Cardiac muscle cell (in vitro differentiated cells and primary cell): Measurements from ENCODE around the gene LENG8. TPM values are rescaled to one million over a fixed set of nuclear protein-coding genes. Genes with fewer than 3 reads are reported as not detected.
A peak's percentile ranks its signal among the peaks of the same experiment; 100 is the strongest.

ENCODE experiments used
- DNase-seq, 2 donors: peaks; one replicate each; pipeline versions ENCODE4 v3.0.0 to v3.0.0-alpha.2; 2010 to 2017; ENCODE audit warnings: low read depth in 1 of 2, low spot score in 1 of 2
- H3K27ac ChIP-seq: fragments of 200-600 bp; sonication (generic); 2 replicates; pipeline ENCODE4 v1.5.1; 2016
- H3K27me3 ChIP-seq: fragments of 200-600 bp; sonication (generic); 2 replicates; pipeline ENCODE4 v1.6.0; 2016; ENCODE audit warnings: control low read depth
- H3K36me3 ChIP-seq: fragments of 200-600 bp; sonication (generic); 2 replicates; pipeline ENCODE4 v1.5.1; 2016; ENCODE audit warnings: control low read depth
- H3K4me1 ChIP-seq: fragments of 200-600 bp; sonication (generic); 2 replicates; pipeline ENCODE4 v1.8.1; 2017; ENCODE audit warnings: low read depth, mild to moderate bottlenecking, mixed run types
- H3K4me3 ChIP-seq: fragments of 200-600 bp; sonication (generic); 2 replicates; pipeline ENCODE4 v1.5.1; 2016; ENCODE audit warnings: mild to moderate bottlenecking
- H3K9me3 ChIP-seq: fragments of 200-600 bp; sonication (generic); 2 replicates; pipeline ENCODE4 v1.5.1; 2017; ENCODE audit warnings: low read depth, mild to moderate bottlenecking, control low read depth
- CTCF ChIP-seq: IDR thresholded peaks from 2 replicates; pipeline ENCODE4 v1.5.1; 2012; ENCODE audit warnings: low read depth, mild to moderate bottlenecking, low read length
- polyA plus RNA-seq: library from polyadenylated mRNA; unstranded; fragments of >200 nt; fragmentation: Nextera tagmentation; extraction: Ambion mirVana; gene quantifications from 2 replicates; pipeline ENCODE4 v1.2.1, GENCODE V29; 2016
- total RNA-seq: library from RNA; depleted of rRNA; stranded (reverse); fragments of >200 nt; gene quantifications from 2 replicates; pipeline ENCODE4 v1.2.3, GENCODE V29; 2016

LENG8 gene
- total and polyA plus RNA-seq, 2 experiments from 2014 or later, result 78.4 to 171 TPM

GRCh38 chr19:54429176-54429495 lies 19.9 kb upstream of the LENG8 start:
- H3K27me3 ChIP-seq, result peaks cover 9% of the 10 kb centered on the region
- no peaks in the 10 kb centered on the region for H3K4me1 ChIP-seq
- TF ChIP-seq CTCF, result no peak
- no peak for DNase-seq
- no peaks in the 10 kb centered on the region for H3K36me3 ChIP-seq
- no peaks in the 10 kb centered on the region for H3K9me3 ChIP-seq
- H3K4me3 ChIP-seq, result no peak overlapping the region
- H3K27ac ChIP-seq, result no peak overlapping the region

- Histone ChIP-seq H3K9me3 (no peaks in the 10 kb centered on the region), H3K4me1 (no peaks in the 10 kb centered on the region), H3K4me3 (no peak overlapping the region), H3K27me3 (peaks cover 5% of the 10 kb centered on the region), H3K36me3 (no peaks in the 10 kb centered on the region), H3K27ac (no peak overlapping the region)
- DNase-seq, result no peak
- TF ChIP-seq CTCF, result no peak
Observed at GRCh38 chr19:54429545-54430227, 19.3 kb upstream of the LENG8 start.

- peaks cover 3% of the 10 kb centered on the region for H3K4me1 ChIP-seq
- peak; percentile 8 for TF ChIP-seq CTCF
- peak overlapping the region; percentile 36 for H3K4me3 ChIP-seq
- peak; percentile 51 to 89 for DNase-seq
- peaks cover 5% of the 10 kb centered on the region for H3K27me3 ChIP-seq
- H3K27ac ChIP-seq, result no peak overlapping the region
- H3K9me3 ChIP-seq, result no peaks in the 10 kb centered on the region
- H3K36me3 ChIP-seq, result no peaks in the 10 kb centered on the region
Observed at GRCh38 chr19:54430306-54431254, 18.4 kb upstream of the LENG8 start.

GRCh38 chr19:54431255-54431838 lies 17.7 kb upstream of the LENG8 start:
- no peaks in the 10 kb centered on the region for H3K9me3 ChIP-seq
- TF ChIP-seq CTCF, result no peak
- DNase-seq, result peak in 1 of 2 donors; percentile 70
- no peak overlapping the region for H3K27ac ChIP-seq
- H3K27me3 ChIP-seq, result no peaks in the 10 kb centered on the region
- H3K36me3 ChIP-seq, result no peaks in the 10 kb centered on the region
- H3K4me3 ChIP-seq, result peak overlapping the region; percentile 36
- peaks cover 9% of the 10 kb centered on the region for H3K4me1 ChIP-seq

GRCh38 chr19:54432144-54432738 lies 16.8 kb upstream of the LENG8 start:
- H3K9me3 ChIP-seq, result no peaks in the 10 kb centered on the region

More at GRCh38 chr19:54432144-54432738, 16.8 kb upstream of the LENG8 start:
- Histone ChIP-seq H3K4me1 (peaks cover 9% of the 10 kb centered on the region), H3K36me3 (no peaks in the 10 kb centered on the region), H3K27ac (no peak overlapping the region), H3K4me3 (no peak overlapping the region), H3K27me3 (no peaks in the 10 kb centered on the region)
- no peak for TF ChIP-seq CTCF
- no peak for DNase-seq
